ENCODE data around the gene KCNAB1.

The KCNAB1 gene

DNA sequence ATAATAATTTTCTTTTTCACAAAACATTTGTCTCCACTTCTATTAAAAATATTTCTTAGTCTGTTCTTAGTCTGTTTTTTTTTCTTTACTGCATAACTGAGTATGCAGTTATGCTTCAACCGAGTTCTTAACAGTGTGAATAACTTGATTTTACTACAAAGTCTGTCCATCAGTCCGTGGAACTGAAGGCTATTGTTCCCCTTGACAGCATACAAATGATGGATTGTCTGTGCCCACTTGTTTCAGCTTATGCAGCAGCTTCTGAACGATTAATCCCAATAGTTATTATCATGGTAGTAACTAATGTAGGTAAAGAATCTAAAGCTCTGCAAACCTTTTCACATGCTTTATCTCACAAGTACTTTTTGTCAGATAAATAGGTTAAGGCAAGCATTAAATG lies 283.8 kb downstream of the KCNAB1 start:
- TF ChIP-seq CTCF (IDR thresholded peaks at IDR 0.05), result no peak
- no peaks in the 10 kb centered on the region for H3K36me3 ChIP-seq
- no peaks in the 10 kb centered on the region for H3K9me3 ChIP-seq
- H3K27me3 ChIP-seq, result no peaks in the 10 kb centered on the region
- H3K27ac ChIP-seq, result no peak overlapping the region
- no peaks in the 10 kb centered on the region for H3K4me1 ChIP-seq (ENCODE audit: control insufficient read depth in 1 of 2, insufficient read depth in 1 of 2, low read depth in 1 of 2, low read length in 1 of 2)
- no peak overlapping the region for H3K4me3 ChIP-seq (ENCODE audit: low read depth in 1 of 2, low read length in 1 of 2)

- TF ChIP-seq CTCF (IDR thresholded peaks at IDR 0.05), result no peak
- Histone ChIP-seq H3K9me3 (no peaks in the 10 kb centered on the region), H3K36me3 (no peaks in the 10 kb centered on the region), H3K27me3 (no peaks in the 10 kb centered on the region), H3K27ac (no peak overlapping the region), H3K4me3 (ENCODE audit: low read depth in 1 of 2, low read length in 1 of 2) (no peak overlapping the region), H3K4me1 (ENCODE audit: control insufficient read depth in 1 of 2, insufficient read depth in 1 of 2, low read depth in 1 of 2, low read length in 1 of 2) (no peaks in the 10 kb centered on the region)
Observed at GRCh38 chr3:156406393-156406792, 286.0 kb downstream of the KCNAB1 start.

- Histone ChIP-seq H3K36me3 (no peaks in the 10 kb centered on the region), H3K27me3 (no peaks in the 10 kb centered on the region), H3K27ac (no peak overlapping the region), H3K9me3 (no peaks in the 10 kb centered on the region), H3K4me3 (ENCODE audit: low read depth in 1 of 2, low read length in 1 of 2) (no peak overlapping the region), H3K4me1 (ENCODE audit: control insufficient read depth in 1 of 2, insufficient read depth in 1 of 2, low read depth in 1 of 2, low read length in 1 of 2) (no peaks in the 10 kb centered on the region)
- TF ChIP-seq CTCF (IDR thresholded peaks at IDR 0.05), result no peak
Observed at GRCh38 chr3:156407617-156408225, 287.3 kb downstream of the KCNAB1 start.

DNA sequence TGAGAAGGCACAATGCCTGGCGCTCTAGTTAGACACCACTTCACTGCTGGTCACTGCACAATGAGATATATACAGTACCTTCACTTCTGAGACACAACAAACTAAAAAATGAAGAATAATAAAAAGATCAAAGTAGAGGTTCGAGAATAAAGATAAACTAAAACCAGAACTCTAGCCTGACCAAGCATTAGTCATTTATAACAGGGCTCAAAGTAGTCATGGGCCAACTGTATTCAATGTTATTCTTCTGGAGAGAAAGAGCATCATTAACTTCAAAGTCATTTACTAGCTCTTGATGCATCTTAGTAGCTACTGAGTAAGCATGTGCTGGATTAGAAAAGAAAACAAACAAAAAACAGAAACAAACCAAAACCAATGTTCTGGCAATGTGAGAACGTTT lies 289.3 kb downstream of the KCNAB1 start:
- Histone ChIP-seq H3K36me3 (no peaks in the 10 kb centered on the region), H3K27ac (no peak overlapping the region), H3K4me3 (ENCODE audit: low read depth in 1 of 2, low read length in 1 of 2) (no peak overlapping the region), H3K27me3 (no peaks in the 10 kb centered on the region), H3K9me3 (no peaks in the 10 kb centered on the region), H3K4me1 (ENCODE audit: control insufficient read depth in 1 of 2, insufficient read depth in 1 of 2, low read depth in 1 of 2, low read length in 1 of 2) (no peaks in the 10 kb centered on the region)
- no peak for TF ChIP-seq CTCF (IDR thresholded peaks at IDR 0.05)

DNA sequence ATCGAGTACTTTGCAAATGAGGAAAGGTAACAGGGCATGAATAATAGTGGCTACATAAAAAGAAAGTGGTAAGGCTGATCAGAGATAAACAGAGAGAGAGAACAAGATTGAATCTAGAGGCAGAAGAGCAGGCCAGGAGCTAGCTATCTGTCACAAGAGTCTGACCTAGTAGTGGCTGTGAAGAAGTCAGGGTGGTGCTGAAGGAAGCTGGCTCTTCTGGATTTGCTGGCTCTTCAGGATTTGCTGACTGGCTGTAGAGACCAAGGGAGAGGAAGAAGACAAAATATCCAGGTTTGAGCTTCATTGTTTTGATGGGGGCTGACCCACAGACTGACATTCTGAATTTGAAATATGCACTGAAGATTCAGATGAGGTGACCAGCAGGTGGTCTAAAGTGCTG lies 292.2 kb downstream of the KCNAB1 start:
- H3K27me3 ChIP-seq, result no peaks in the 10 kb centered on the region
- H3K4me3 ChIP-seq (ENCODE audit: low read depth in 1 of 2, low read length in 1 of 2), result no peak overlapping the region
- H3K27ac ChIP-seq, result no peak overlapping the region
- H3K36me3 ChIP-seq, result no peaks in the 10 kb centered on the region
- no peak for TF ChIP-seq CTCF (IDR thresholded peaks at IDR 0.05)
- H3K4me1 ChIP-seq (ENCODE audit: control insufficient read depth in 1 of 2, insufficient read depth in 1 of 2, low read depth in 1 of 2, low read length in 1 of 2), result no peaks in the 10 kb centered on the region
- H3K9me3 ChIP-seq, result no peaks in the 10 kb centered on the region

Measured in neutrophil (primary cell).